Activated CD4-positive, CD25-positive, alpha-beta regulatory T cell treated with anti-CD3 and anti-CD28 coated beads, Interleukin-2, amount 50 U/mL, for 72 hours (primary cell): ENCODE results near the gene EVPL.

ENCODE experiments used
- DNase-seq: peaks from one replicate; pipeline ENCODE4 v3.0.0; 2021

Gene EVPL

GRCh38 chr17:76014925-76015261 is 12.2 kb downstream of the EVPL start:
- no peak for DNase-seq

- DNase-seq, result peak; percentile 78
Observed at GRCh38 chr17:76014100-76014924, 12.8 kb downstream of the EVPL start.

- no peak for DNase-seq
Observed at GRCh38 chr17:76013377-76013932, 13.7 kb downstream of the EVPL start.

GRCh38 chr17:76011951-76012350 is 15.2 kb downstream of the EVPL start:
- DNase-seq, result no peak

- no peak for DNase-seq
Observed at GRCh38 chr17:76009969-76010661, 17.0 kb downstream of the EVPL start.

- DNase-seq, result no peak
Observed at GRCh38 chr17:76009447-76009846, 17.7 kb downstream of the EVPL start.

GRCh38 chr17:76008630-76009425 is 18.3 kb downstream of the EVPL start:
- DNase-seq, result no peak

- DNase-seq, result no peak
Observed at GRCh38 chr17:76008208-76008607, 18.9 kb downstream of the EVPL start.

GRCh38 chr17:76007850-76008165 is 19.3 kb downstream of the EVPL start:
- DNase-seq, result no peak

- DNase-seq, result no peak
Observed at GRCh38 chr17:76007131-76007849, 19.8 kb downstream of the EVPL start.

GRCh38 chr17:76005263-76006149 is 21.6 kb downstream of the EVPL start:
- DNase-seq, result peak; percentile 86

- DNase-seq, result no peak
Observed at GRCh38 chr17:76004750-76005262, 22.3 kb downstream of the EVPL start.

- DNase-seq, result no peak
Observed at GRCh38 chr17:76003915-76004314, 23.2 kb downstream of the EVPL start.

GRCh38 chr17:76002100-76002499 is 25.0 kb downstream of the EVPL start:
- no peak for DNase-seq

- DNase-seq, result no peak
Observed at GRCh38 chr17:76000755-76001521, 26.2 kb downstream of the EVPL start, which contains the start of gene CDK3. CDK3 (plus strand) TSS chr17:76000855; CDS start chr17:76001426, 571 bp downstream.

- DNase-seq, result peak; percentile 74
Observed at GRCh38 chr17:76000016-76000754, 26.9 kb downstream of the EVPL start.

- no peak for DNase-seq
Observed at GRCh38 chr17:75998327-75998795, 28.7 kb downstream of the EVPL start.

GRCh38 chr17:75996665-75997590 is 30.2 kb downstream of the EVPL start:
- DNase-seq, result no peak
